HG03064 (cell line): ENCODE results near the gene ADAMTSL2.

Experiments used
- ATAC-seq: cut with Tn5 transposase; IDR thresholded peaks from one replicate; pipeline ENCODE4 v1.9.1; 2021; ENCODE audit warnings: low read depth; ENCODE audit not compliant: unreplicated experiment

Gene ADAMTSL2

DNA sequence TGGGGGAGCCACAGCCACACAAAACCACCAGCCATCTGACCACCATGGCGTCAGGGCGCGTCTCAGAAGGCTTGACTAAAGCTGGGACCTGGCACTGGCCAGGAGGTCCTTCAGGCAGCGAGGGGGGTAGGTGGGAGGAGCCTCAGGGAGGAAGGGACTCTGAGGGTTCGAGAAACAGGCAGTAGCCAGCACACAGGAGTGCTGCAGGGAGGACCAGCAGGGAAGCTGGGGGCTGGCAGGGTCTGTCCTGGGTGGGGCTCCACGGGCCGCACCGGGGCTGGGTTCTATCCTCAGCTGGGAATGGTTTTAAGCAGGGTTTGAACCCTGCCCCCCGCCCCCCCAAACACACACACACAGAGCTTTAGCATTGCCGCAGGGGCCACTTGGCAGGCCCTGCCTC lies 67.2 kb downstream of the ADAMTSL2 start:
- no peak for ATAC-seq

- ATAC-seq = no peak
Observed at GRCh38 chr9:133602277-133602676, 67.8 kb downstream of the ADAMTSL2 start.

GRCh38 chr9:133603135-133603927 lies 68.8 kb downstream of the ADAMTSL2 start:
- ATAC-seq = no peak

- ATAC-seq = no peak
Observed at GRCh38 chr9:133604214-133604613, 69.7 kb downstream of the ADAMTSL2 start.

GRCh38 chr9:133604856-133605255 lies 70.4 kb downstream of the ADAMTSL2 start:
- no peak for ATAC-seq

GRCh38 chr9:133605446-133605845 lies 70.9 kb downstream of the ADAMTSL2 start:
- no peak for ATAC-seq

GRCh38 chr9:133605856-133606707 lies 71.6 kb downstream of the ADAMTSL2 start:
- ATAC-seq = no peak

DNA sequence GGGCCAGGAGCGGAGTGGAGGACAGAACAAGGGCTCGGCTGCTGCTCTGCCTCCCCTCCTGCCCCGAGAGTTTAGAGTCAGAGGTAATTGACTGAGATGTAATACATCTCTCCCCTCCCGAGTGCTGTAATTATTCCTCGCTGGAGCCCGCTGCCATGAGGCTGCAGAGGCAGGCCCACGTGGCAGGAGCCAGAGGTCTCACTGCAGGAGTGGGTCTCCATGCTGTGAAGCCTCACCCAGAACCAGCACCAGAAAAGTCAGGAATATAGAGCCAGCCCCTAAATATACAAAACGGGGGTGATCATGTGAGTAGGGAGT lies 72.2 kb downstream of the ADAMTSL2 start:
- no peak for ATAC-seq

DNA sequence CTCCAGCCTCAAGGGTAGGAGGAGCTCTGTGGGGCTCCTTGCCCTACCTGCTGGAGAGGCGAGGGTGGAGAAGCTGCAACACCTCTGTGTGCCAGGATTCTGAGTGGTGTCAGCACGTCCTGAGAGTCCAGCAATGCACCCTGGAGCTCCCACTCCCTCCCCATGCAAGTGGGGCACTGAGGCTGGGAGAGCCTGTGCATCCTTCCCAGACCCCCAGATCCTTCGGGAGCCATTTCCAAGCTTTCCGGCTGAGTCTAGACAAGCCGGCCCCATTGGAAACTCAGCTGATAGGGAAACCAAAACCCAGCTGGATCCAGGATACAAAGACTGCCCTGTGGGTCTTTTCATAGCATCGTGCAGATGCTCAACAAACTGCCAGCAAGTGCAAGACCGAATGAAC lies 72.9 kb downstream of the ADAMTSL2 start:
- ATAC-seq = no peak

DNA sequence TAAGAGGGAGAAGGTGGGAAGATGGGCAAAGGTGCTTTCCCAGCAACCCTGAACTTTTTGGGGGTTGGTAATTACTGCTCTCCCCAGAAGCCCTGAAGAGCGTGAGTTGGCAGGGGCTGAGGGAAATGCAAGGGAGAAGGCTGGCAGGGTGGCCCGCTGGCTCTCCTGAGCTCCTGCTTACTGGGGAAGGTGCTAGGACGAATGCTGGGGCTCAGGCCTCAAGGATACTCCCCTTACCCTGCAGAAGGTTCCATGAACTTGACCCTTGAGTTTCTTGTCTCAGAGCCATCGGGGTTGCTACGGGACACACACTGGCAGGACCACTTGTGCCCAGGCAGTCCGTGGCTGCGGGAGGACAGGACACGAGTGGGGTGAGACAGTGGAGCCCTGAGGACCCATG lies 73.5 kb downstream of the ADAMTSL2 start:
- no peak for ATAC-seq

GRCh38 chr9:133608382-133608781 lies 73.9 kb downstream of the ADAMTSL2 start:
- ATAC-seq = no peak

- ATAC-seq = no peak
Observed at GRCh38 chr9:133608889-133609288, 74.4 kb downstream of the ADAMTSL2 start.

DNA sequence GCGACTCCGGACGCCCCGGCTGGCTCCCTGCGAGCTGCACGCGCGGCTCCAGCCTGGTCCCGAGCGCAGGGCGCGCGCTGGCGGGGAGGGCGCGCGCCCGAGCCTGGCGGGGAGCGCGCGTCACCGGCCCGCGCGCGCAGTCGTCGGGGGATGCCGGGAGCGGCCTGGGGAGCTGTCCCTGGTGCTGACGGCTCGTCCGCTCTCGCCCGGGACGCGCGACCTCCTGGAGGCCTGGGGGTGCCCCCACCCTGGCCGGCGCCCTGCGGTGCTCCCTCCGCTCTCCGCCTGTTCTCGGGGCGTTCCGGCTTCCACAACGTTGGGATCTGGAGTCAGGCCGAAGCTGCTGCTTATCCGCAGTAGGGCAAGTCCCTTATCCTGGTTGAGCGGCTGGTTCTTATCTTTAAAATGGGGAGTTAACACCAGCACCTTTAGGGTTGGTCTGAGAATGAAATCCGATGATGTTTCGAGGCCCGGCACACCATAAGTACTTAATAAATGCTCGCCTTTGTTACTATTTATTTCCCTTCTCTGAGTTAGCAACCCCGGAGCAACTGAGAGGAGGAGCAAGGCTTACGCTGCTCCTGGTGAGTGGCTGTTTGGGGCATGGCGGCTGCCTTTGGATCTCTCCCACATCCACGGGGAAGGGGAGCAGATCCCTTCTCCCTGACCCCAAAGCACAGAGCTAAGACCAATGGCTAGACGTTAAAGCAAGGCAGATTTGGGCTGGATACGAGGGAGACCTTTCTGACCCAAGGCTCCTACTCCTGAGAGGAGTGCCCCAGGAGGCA lies 75.0 kb downstream of the ADAMTSL2 start, which contains the start of gene FAM163B:
TSS of gene FAM163B (minus strand) at position 79 of the 788 bp plus-strand sequence. CDS start 29,166 bp downstream, outside the sequence.
- ATAC-seq = no peak

GRCh38 chr9:133610845-133611244 lies 76.3 kb downstream of the ADAMTSL2 start:
- no peak for ATAC-seq

GRCh38 chr9:133612051-133612450 lies 77.5 kb downstream of the ADAMTSL2 start:
- ATAC-seq = no peak

DNA sequence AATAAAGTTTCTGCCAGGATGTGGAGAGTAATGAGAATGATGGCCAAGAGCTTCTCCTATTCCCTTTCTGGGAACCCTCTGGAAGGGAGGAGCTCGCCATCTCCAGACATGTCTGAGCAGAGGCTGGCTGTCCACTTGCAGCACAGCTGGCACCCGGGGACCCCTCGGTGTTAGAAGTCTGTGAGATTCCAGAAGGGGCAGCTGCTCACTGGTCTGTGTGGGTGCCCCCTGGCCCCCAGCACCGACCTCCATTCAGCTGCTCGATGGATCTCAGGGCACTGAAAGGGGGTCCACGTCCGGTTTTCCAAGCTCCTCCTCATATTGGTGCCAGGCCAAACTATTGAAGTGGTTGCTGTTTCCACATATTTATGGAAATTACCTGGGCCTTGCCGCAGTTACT lies 78.3 kb downstream of the ADAMTSL2 start:
- ATAC-seq = no peak

DNA sequence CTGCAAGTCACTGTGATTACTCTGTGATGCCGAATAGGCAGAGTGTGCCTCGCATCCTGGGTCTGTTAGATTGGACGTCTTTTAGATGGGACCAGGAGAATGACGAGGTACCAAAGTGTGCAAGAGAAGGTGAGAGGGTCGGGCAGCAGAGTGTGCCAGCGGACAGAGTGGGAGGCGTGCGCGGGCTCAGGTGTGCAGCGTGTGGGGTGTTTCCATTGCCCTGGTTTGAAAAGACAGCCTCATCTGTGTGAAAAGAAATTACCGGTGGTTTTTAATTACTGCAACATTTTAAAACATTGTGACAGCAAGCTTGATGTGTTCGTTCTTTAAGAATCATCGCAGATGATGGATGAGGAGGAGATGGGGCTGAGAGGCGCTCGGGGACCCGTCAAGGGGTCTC lies 78.9 kb downstream of the ADAMTSL2 start:
- ATAC-seq = no peak

DNA sequence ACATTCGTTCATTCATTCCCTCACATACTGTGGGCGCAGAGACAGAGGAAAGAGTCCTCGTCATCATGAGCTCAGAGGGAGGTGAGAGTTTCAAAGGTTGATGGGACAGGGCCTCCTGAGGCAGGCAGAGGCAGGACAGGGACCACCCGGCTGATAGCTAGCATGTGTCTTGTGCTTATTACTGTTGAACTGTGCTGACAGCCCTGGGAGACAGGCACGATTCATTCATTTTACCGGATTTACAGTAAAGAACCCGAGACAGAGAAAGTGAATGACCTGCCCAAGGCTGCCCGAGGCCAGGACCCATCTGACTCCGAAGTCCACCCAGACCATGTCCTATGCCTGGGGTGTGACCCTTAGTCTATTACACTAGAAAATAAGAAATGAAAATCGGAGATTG lies 79.6 kb downstream of the ADAMTSL2 start:
- ATAC-seq = no peak

DNA sequence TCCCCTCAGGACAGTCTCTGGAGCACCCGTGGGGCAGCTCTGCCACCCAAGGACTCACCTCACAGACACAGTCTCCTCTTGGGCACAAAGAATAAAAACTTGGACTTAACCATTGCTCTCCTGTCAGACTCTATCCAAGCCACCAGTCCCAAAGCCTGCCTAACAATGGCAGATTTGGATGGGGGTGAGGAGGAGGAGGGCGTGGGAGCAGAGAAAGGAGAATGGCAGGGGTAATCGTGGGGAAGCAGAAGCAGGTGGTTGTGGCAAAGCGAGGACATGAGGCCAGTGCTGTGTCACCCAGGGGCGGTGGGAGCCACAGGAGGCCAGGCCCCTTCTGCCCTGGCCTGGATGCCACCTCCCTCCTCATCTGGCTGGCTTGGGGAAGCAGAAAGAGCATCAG lies 80.2 kb downstream of the ADAMTSL2 start:
- ATAC-seq = no peak

DNA sequence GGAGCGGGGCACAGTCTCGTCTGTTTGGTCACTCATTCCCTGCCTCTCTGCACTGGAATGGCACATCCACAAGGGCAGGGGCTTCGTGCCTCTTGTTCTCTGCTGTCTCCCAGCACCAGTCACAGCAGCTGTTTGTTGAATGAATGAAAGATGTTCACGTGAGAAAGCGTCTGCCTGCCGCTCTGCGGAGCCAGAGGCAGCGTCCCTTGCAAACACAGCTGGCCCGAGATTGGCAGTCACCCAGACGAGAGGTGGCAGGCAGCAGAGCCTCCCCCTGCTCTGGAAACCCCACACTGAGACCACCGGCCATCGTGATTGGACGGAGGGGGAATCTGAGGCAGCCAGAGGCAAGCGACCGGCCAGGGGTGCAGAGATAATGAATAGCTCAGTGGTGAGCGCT lies 80.7 kb downstream of the ADAMTSL2 start:
- no peak for ATAC-seq

GRCh38 chr9:133615606-133616188 lies 81.2 kb downstream of the ADAMTSL2 start:
- no peak for ATAC-seq
